ENCODE data around the gene FAM221B.

The FAM221B gene

DNA sequence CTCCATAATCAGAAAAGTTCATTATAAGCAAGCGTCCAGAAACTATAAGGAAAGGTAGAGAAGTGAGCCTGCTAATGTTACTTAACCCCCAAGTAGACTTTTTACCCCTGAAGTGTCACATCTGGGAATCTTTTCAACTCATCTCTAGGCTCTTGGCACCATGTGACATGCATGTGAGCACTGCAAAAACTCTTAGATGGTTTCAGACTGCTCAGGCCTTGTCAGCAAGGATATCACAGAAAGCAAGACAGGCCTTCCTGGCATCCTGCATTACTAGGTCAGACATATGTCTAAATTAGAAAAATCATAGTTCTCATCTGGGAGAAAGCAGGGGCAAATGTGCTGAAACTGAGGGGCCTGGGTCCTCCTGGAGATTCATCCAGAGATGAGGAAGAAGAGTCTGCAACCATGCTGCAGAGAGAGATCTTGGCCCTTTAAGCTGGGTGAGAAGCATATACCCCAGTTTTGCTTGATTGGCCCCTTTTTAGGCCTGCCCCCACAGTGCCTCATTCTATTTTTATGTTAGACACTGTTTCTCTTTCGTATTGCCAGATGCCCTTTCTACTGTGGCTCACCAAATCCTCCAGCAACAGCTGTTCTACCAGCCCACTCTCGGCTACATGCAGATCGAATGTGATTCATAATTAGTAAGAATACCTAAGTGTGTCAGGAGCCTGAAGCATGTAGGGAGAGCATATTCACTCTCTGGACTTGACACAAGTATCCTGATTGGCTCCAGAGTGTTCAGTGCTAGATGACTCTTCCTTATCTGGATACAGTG lies 19.4 kb upstream of the FAM221B start:
- H3K27me3 ChIP-seq (ENCODE audit: control insufficient read depth, insufficient read depth, low read length), result no peaks in the 10 kb centered on the region
- H3K9me3 ChIP-seq (ENCODE audit: control insufficient read depth, insufficient read depth, low read length), result no peaks in the 10 kb centered on the region
- DNase-seq (ENCODE audit: low read depth, low spot score), result no peak
- 0 out of 2 replicates have a peak, but pooled peaks cover 3% of the 10 kb centered on the region for H3K36me3 ChIP-seq (ENCODE audit: control insufficient read depth, insufficient read depth, low read length)
- WGBS (ENCODE audit: insufficient coverage, insufficient read length), result no CpG with 5 or more reads among the region's 4 CpGs
- peaks cover 8% of the 10 kb centered on the region for H3K4me1 ChIP-seq (ENCODE audit: control insufficient read depth, insufficient read depth, low read length)
- no peak overlapping the region for H3K4me3 ChIP-seq (ENCODE audit: low read length)
- no peak overlapping the region for H3K27ac ChIP-seq (ENCODE audit: low read length)

- peak overlapping the region; percentile 75 for H3K4me3 ChIP-seq (ENCODE audit: low read length)
- no peak overlapping the region for H3K27ac ChIP-seq (ENCODE audit: low read length)
- no peaks in the 10 kb centered on the region for H3K9me3 ChIP-seq (ENCODE audit: control insufficient read depth, insufficient read depth, low read length)
- H3K36me3 ChIP-seq (ENCODE audit: control insufficient read depth, insufficient read depth, low read length), result 0 out of 2 replicates have a peak, but pooled peaks cover 3% of the 10 kb centered on the region
- DNase-seq (ENCODE audit: low read depth, low spot score), result no peak
- no peaks in the 10 kb centered on the region for H3K27me3 ChIP-seq (ENCODE audit: control insufficient read depth, insufficient read depth, low read length)
- WGBS (ENCODE audit: insufficient coverage, insufficient read length), result no CpG with 5 or more reads among the region's 53 CpGs
- H3K4me1 ChIP-seq (ENCODE audit: control insufficient read depth, insufficient read depth, low read length), result peaks cover 8% of the 10 kb centered on the region
These were observed 17.6 kb upstream of the FAM221B start for GRCh38 chr9:35845824-35846771.

DNA sequence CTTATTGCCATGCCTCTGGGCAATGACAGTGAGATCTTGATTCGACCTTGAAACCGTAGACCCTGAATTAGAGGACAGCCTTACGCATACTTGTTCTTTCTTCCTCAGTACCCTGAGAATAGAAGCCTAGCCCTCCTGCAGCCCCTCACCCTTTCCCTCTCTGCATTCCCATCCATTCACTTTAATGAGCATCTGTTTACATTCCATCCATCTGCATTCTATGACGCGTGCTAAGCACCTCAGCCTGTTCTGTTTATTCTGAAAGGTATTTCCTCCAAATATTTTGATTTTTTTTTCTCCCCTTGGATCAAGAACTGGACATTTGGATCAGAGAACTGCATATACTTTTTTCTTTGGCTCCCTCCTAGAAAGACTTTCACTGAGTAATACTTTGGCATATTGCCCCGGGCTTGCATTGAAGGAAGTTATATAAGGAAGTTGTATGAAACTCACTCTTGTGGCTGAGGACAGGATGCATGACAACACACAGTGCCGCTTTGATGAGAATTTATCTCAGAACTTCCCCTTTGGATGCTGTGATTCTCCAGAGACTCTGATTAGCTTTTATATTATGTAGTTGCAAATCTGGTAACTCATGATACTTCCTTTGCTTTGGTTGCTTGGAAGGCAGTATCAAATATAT lies 16.2 kb upstream of the FAM221B start:
- Histone ChIP-seq H3K4me1 (ENCODE audit: control insufficient read depth, insufficient read depth, low read length) (peaks cover 8% of the 10 kb centered on the region), H3K27ac (ENCODE audit: low read length) (no peak overlapping the region), H3K27me3 (ENCODE audit: control insufficient read depth, insufficient read depth, low read length) (no peaks in the 10 kb centered on the region), H3K4me3 (ENCODE audit: low read length) (no peak overlapping the region), H3K9me3 (ENCODE audit: control insufficient read depth, insufficient read depth, low read length) (no peaks in the 10 kb centered on the region), H3K36me3 (ENCODE audit: control insufficient read depth, insufficient read depth, low read length) (0 out of 2 replicates have a peak, but pooled peaks cover 3% of the 10 kb centered on the region)
- WGBS (ENCODE audit: insufficient coverage, insufficient read length), result no CpG with 5 or more reads among the region's 7 CpGs
- DNase-seq (ENCODE audit: low read depth, low spot score), result no peak

DNA sequence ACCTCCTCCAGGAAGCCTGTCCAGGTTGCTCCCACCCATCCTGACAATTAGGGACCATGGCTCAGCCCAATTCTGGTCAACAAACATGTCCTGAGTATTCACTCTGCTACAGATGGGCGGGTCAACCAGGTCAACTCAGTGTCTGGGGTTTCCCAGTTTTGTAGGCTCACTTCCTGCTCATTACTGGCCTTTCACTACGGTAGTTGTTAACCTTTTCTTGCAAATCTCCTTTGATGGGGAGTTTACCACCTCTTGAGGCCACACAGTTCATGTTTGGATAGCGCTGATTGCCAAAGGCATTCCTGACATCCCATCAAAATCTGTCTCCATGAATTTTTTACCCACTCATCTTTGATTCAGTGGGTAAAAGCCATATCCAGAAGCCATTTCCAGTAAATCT lies 14.3 kb upstream of the FAM221B start:
- Histone ChIP-seq H3K4me3 (ENCODE audit: low read length) (no peak overlapping the region), H3K36me3 (ENCODE audit: control insufficient read depth, insufficient read depth, low read length) (0 out of 2 replicates have a peak, but pooled peaks cover 3% of the 10 kb centered on the region), H3K9me3 (ENCODE audit: control insufficient read depth, insufficient read depth, low read length) (no peaks in the 10 kb centered on the region), H3K4me1 (ENCODE audit: control insufficient read depth, insufficient read depth, low read length) (peaks cover 8% of the 10 kb centered on the region), H3K27ac (ENCODE audit: low read length) (no peak overlapping the region), H3K27me3 (ENCODE audit: control insufficient read depth, insufficient read depth, low read length) (no peaks in the 10 kb centered on the region)
- WGBS (ENCODE audit: insufficient coverage, insufficient read length), result no CpG with 5 or more reads among the region's 3 CpGs
- DNase-seq (ENCODE audit: low read depth, low spot score), result no peak

GRCh38 chr9:35842020-35842745 lies 13.7 kb upstream of the FAM221B start:
- H3K36me3 ChIP-seq (ENCODE audit: control insufficient read depth, insufficient read depth, low read length), result 0 out of 2 replicates have a peak, but pooled peaks cover 3% of the 10 kb centered on the region
- no peak overlapping the region for H3K27ac ChIP-seq (ENCODE audit: low read length)
- no peak for DNase-seq (ENCODE audit: low read depth, low spot score)
- peaks cover 8% of the 10 kb centered on the region for H3K4me1 ChIP-seq (ENCODE audit: control insufficient read depth, insufficient read depth, low read length)
- H3K4me3 ChIP-seq (ENCODE audit: low read length), result no peak overlapping the region
- no CpG with 5 or more reads among the region's 17 CpGs for WGBS (ENCODE audit: insufficient coverage, insufficient read length)
- H3K9me3 ChIP-seq (ENCODE audit: control insufficient read depth, insufficient read depth, low read length), result no peaks in the 10 kb centered on the region
- no peaks in the 10 kb centered on the region for H3K27me3 ChIP-seq (ENCODE audit: control insufficient read depth, insufficient read depth, low read length)

- Histone ChIP-seq H3K4me3 (ENCODE audit: low read length) (no peak overlapping the region), H3K4me1 (ENCODE audit: control insufficient read depth, insufficient read depth, low read length) (peaks cover 5% of the 10 kb centered on the region), H3K36me3 (ENCODE audit: control insufficient read depth, insufficient read depth, low read length) (no peaks in the 10 kb centered on the region), H3K9me3 (ENCODE audit: control insufficient read depth, insufficient read depth, low read length) (no peaks in the 10 kb centered on the region), H3K27me3 (ENCODE audit: control insufficient read depth, insufficient read depth, low read length) (no peaks in the 10 kb centered on the region), H3K27ac (ENCODE audit: low read length) (no peak overlapping the region)
- WGBS (ENCODE audit: insufficient coverage, insufficient read length), result no CpG with 5 or more reads among the region's 5 CpGs
- no peak for DNase-seq (ENCODE audit: low read depth, low spot score)
These were observed 13.0 kb upstream of the FAM221B start for GRCh38 chr9:35841645-35841900.

GRCh38 chr9:35840881-35841644 lies 12.5 kb upstream of the FAM221B start:
- H3K27ac ChIP-seq (ENCODE audit: low read length), result no peak overlapping the region
- H3K36me3 ChIP-seq (ENCODE audit: control insufficient read depth, insufficient read depth, low read length), result no peaks in the 10 kb centered on the region
- no peak overlapping the region for H3K4me3 ChIP-seq (ENCODE audit: low read length)
- WGBS (ENCODE audit: insufficient coverage, insufficient read length), result no CpG with 5 or more reads among the region's 15 CpGs
- H3K4me1 ChIP-seq (ENCODE audit: control insufficient read depth, insufficient read depth, low read length), result peaks cover 2% of the 10 kb centered on the region; the same call in 1 of the 2 replicates
- no peaks in the 10 kb centered on the region for H3K27me3 ChIP-seq (ENCODE audit: control insufficient read depth, insufficient read depth, low read length)
- no peak for DNase-seq (ENCODE audit: low read depth, low spot score)
- no peaks in the 10 kb centered on the region for H3K9me3 ChIP-seq (ENCODE audit: control insufficient read depth, insufficient read depth, low read length)

DNA sequence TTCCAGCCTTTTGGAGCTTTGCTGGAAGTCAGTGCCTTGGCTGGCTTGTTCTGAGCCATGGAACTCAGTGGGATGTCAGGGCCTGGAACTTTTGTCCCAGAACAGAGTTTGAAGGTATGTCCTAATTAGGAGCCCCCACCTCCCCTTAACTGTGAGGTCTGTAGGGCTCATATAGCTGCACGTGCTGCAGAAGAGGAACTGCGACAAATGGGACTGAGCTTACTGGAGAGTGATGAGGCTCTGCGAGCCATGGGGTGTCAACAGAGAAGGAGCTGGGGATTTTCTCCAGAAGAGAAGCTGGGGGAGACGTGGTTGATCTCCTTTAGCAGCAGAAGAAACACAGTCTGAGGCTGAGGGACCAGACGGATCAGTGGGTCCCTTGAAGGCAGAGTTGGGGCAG lies 11.4 kb upstream of the FAM221B start:
- Histone ChIP-seq H3K4me3 (ENCODE audit: low read length) (no peak overlapping the region), H3K27ac (ENCODE audit: low read length) (no peak overlapping the region), H3K36me3 (ENCODE audit: control insufficient read depth, insufficient read depth, low read length) (no peaks in the 10 kb centered on the region), H3K27me3 (ENCODE audit: control insufficient read depth, insufficient read depth, low read length) (no peaks in the 10 kb centered on the region), H3K9me3 (ENCODE audit: control insufficient read depth, insufficient read depth, low read length) (no peaks in the 10 kb centered on the region), H3K4me1 (ENCODE audit: control insufficient read depth, insufficient read depth, low read length) (peaks cover 2% of the 10 kb centered on the region; the same call in 1 of the 2 replicates)
- WGBS (ENCODE audit: insufficient coverage, insufficient read length), result no CpG with 5 or more reads among the region's 5 CpGs
- DNase-seq (ENCODE audit: low read depth, low spot score), result no peak

GRCh38 chr9:35836595-35836994 lies 8.1 kb upstream of the FAM221B start:
- DNase-seq (ENCODE audit: low read depth, low spot score), result no peak
- no CpG with 5 or more reads among the region's 5 CpGs for WGBS (ENCODE audit: insufficient coverage, insufficient read length)
- H3K4me1 ChIP-seq (ENCODE audit: control insufficient read depth, insufficient read depth, low read length), result no peaks in the 10 kb centered on the region
- no peaks in the 10 kb centered on the region for H3K27me3 ChIP-seq (ENCODE audit: control insufficient read depth, insufficient read depth, low read length)
- no peak overlapping the region for H3K4me3 ChIP-seq (ENCODE audit: low read length)
- H3K36me3 ChIP-seq (ENCODE audit: control insufficient read depth, insufficient read depth, low read length), result no peaks in the 10 kb centered on the region
- no peaks in the 10 kb centered on the region for H3K9me3 ChIP-seq (ENCODE audit: control insufficient read depth, insufficient read depth, low read length)
- H3K27ac ChIP-seq (ENCODE audit: low read length), result no peak overlapping the region

Data from iPS DF 6.9 (cell line).